IMR-90 (cell line): Measurements from ENCODE around the gene SOX21.

Experiments
- CEBPB ChIP-seq: IDR thresholded peaks from 2 replicates; pipeline ENCODE4 v1.6.1; 2012; ENCODE audit warnings: low read depth, low read length, improper control_type of control experiment
- MAFK ChIP-seq: IDR thresholded peaks from 2 replicates; pipeline ENCODE4 v1.6.1; 2012; ENCODE audit warnings: low read depth, low read length, improper control_type of control experiment
- MAZ ChIP-seq: IDR thresholded peaks from 2 replicates; pipeline ENCODE4 v1.6.1; 2012; ENCODE audit warnings: low read depth, mild to moderate bottlenecking, low read length, improper control_type of control experiment, moderate library complexity, borderline replicate concordance
- MXI1 ChIP-seq: IDR thresholded peaks from 2 replicates; pipeline ENCODE4 v1.6.1; 2012; ENCODE audit warnings: low read depth, mild to moderate bottlenecking, low read length, moderate library complexity, borderline replicate concordance
- NFE2L2 ChIP-seq: fragments of 150-350 bp; IDR thresholded peaks from 2 replicates; pipeline ENCODE4 v1.6.1; 2016; ENCODE audit warnings: low read depth, mild to moderate bottlenecking, low read length
- POLR2A ChIP-seq: IDR thresholded peaks from 2 replicates; pipeline ENCODE4 v1.6.1; 2012; ENCODE audit warnings: mild to moderate bottlenecking, low read depth, low read length
- RAD21 ChIP-seq: IDR thresholded peaks from 2 replicates; pipeline ENCODE4 v1.6.1; 2012; ENCODE audit warnings: low read length, improper control_type of control experiment
- RFX5 ChIP-seq: IDR thresholded peaks from 2 replicates; pipeline ENCODE4 v1.8.0; 2012; ENCODE audit warnings: low read depth, mild to moderate bottlenecking, low read length, moderate library complexity
- TF ChIP-seq, protein P1 (sequence below): conservative IDR thresholded peaks from 2 replicates; pipeline ENCODE4 v1.5.1; 2012; ENCODE audit warnings: mild to moderate bottlenecking, low read depth, low read length, improper control_type of control experiment
- TF ChIP-seq, protein P2 (sequence below): fragments of 150-350 bp; IDR thresholded peaks from 2 replicates; pipeline ENCODE4 v1.6.1; 2016; ENCODE audit warnings: low read depth, mild to moderate bottlenecking, low read length, moderate library complexity, borderline replicate concordance

DNA sequence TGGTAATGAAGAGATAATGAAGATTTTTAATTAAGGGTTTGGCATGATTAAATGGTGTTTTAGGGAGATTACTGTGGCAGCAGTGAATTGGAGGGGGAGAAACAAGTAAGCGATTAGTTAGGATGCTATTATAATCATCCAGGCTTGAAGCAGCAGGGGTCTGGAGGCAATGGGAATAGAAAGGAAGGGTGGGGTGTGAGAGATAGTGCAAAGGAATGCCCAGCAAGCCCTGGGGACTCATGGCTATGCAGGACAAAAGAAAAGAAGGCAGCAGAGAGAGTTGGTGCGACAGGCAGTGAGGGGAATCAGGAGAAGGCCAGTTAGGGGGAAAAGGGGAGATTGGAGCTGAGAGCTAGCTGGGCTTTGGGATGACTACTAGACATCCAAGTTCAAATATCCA lies 34.5 kb downstream of the SOX21 start:
- TF ChIP-seq CEBPB (no peak), RAD21 (no peak), MAZ (no peak), MAFK (no peak), RFX5 (no peak), POLR2A (no peak), MXI1 (no peak), NFE2L2 (no peak)
- TF ChIP-seq, protein P1, sequence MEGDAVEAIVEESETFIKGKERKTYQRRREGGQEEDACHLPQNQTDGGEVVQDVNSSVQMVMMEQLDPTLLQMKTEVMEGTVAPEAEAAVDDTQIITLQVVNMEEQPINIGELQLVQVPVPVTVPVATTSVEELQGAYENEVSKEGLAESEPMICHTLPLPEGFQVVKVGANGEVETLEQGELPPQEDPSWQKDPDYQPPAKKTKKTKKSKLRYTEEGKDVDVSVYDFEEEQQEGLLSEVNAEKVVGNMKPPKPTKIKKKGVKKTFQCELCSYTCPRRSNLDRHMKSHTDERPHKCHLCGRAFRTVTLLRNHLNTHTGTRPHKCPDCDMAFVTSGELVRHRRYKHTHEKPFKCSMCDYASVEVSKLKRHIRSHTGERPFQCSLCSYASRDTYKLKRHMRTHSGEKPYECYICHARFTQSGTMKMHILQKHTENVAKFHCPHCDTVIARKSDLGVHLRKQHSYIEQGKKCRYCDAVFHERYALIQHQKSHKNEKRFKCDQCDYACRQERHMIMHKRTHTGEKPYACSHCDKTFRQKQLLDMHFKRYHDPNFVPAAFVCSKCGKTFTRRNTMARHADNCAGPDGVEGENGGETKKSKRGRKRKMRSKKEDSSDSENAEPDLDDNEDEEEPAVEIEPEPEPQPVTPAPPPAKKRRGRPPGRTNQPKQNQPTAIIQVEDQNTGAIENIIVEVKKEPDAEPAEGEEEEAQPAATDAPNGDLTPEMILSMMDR = no peak
- TF ChIP-seq, protein P2, sequence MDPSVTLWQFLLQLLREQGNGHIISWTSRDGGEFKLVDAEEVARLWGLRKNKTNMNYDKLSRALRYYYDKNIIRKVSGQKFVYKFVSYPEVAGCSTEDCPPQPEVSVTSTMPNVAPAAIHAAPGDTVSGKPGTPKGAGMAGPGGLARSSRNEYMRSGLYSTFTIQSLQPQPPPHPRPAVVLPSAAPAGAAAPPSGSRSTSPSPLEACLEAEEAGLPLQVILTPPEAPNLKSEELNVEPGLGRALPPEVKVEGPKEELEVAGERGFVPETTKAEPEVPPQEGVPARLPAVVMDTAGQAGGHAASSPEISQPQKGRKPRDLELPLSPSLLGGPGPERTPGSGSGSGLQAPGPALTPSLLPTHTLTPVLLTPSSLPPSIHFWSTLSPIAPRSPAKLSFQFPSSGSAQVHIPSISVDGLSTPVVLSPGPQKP = no peak
